ENCODE data around the gene ARHGAP27. TPM values are rescaled to one million over a fixed set of nuclear protein-coding genes. Genes with fewer than 3 reads are reported as not detected.
"Not testable (repeated sequence)": the region's sequence is repeated elsewhere in the genome, so short reads cannot be mapped to it uniquely, and the experiment has no call there.

Gene ARHGAP27
- 100 to 1,000 TPM; 146 to 165 TPM for total RNA-seq
- long read RNA-seq, full-length matches to known transcripts = 40 of 224 reads
- long read RNA-seq, partial matches to known transcripts = 97 of 224 reads
- long read RNA-seq, other reads (novel, unspliced or antisense) = 87 of 224 reads

- DNase-seq = peak; percentile 84
- ATAC-seq = peak; percentile 58
- intact Hi-C loops (cut with DNase I, micrococcal nuclease) = no loop called here
Observed at GRCh38 chr17:45432405-45433158, at the start of gene ARHGAP27. TSS of gene ARHGAP27 (minus strand) at chr17:45432870. CDS start at chr17:45430279, 2,591 bp downstream.

- DNase-seq; intact Hi-C loops (cut with DNase I, micrococcal nuclease); ATAC-seq: not testable (repeated sequence)
Observed at GRCh38 chr17:45482317-45482716, 49.6 kb upstream of the ARHGAP27 start.

- DNase-seq; intact Hi-C loops (cut with DNase I, micrococcal nuclease); ATAC-seq: not testable (repeated sequence)
Observed at GRCh38 chr17:45475436-45475835, 42.8 kb upstream of the ARHGAP27 start.

GRCh38 chr17:45472249-45472648 lies 39.6 kb upstream of the ARHGAP27 start:
- DNase-seq; intact Hi-C loops (cut with DNase I, micrococcal nuclease); ATAC-seq: not testable (repeated sequence)

- DNase-seq; intact Hi-C loops (cut with DNase I, micrococcal nuclease): not testable (repeated sequence)
- ATAC-seq = peak; percentile 65
Observed at GRCh38 chr17:45469204-45469563, 36.5 kb upstream of the ARHGAP27 start.

GRCh38 chr17:45468293-45469203 lies 35.9 kb upstream of the ARHGAP27 start:
- intact Hi-C loops (cut with DNase I, micrococcal nuclease) = not testable (repeated sequence)
- peak in 1 of 2 donors; percentile 27 for DNase-seq
- peak; percentile 79 for ATAC-seq

GRCh38 chr17:45461524-45462327 lies 29.1 kb upstream of the ARHGAP27 start:
- peak; percentile 98 for ATAC-seq
- peak; percentile 57 to 81 for DNase-seq
- intact Hi-C loops (cut with DNase I, micrococcal nuclease) = not testable (repeated sequence)

GRCh38 chr17:45460422-45460821 lies 27.8 kb upstream of the ARHGAP27 start:
- ATAC-seq; DNase-seq; intact Hi-C loops (cut with DNase I, micrococcal nuclease): not testable (repeated sequence)

GRCh38 chr17:45454341-45454740 lies 21.7 kb upstream of the ARHGAP27 start:
- intact Hi-C loops (cut with DNase I, micrococcal nuclease); ATAC-seq; DNase-seq: not testable (repeated sequence)

- intact Hi-C loops (cut with DNase I, micrococcal nuclease); ATAC-seq; DNase-seq: not testable (repeated sequence)
Observed at GRCh38 chr17:45453731-45454130, 21.1 kb upstream of the ARHGAP27 start.

GRCh38 chr17:45453225-45453534 lies 20.5 kb upstream of the ARHGAP27 start:
- DNase-seq; ATAC-seq; intact Hi-C loops (cut with DNase I, micrococcal nuclease): not testable (repeated sequence)

- intact Hi-C loops (cut with DNase I, micrococcal nuclease); ATAC-seq; DNase-seq: not testable (repeated sequence)
Observed at GRCh38 chr17:45452329-45453224, 19.9 kb upstream of the ARHGAP27 start.

- ATAC-seq; intact Hi-C loops (cut with DNase I, micrococcal nuclease); DNase-seq: not testable (repeated sequence)
Observed at GRCh38 chr17:45451660-45452059, 19.0 kb upstream of the ARHGAP27 start.

- intact Hi-C loops (cut with DNase I, micrococcal nuclease) = no loop called here
- DNase-seq = no peak
Observed at GRCh38 chr17:45451131-45451530, 18.5 kb upstream of the ARHGAP27 start.

GRCh38 chr17:45449708-45450329 lies 17.1 kb upstream of the ARHGAP27 start:
- ATAC-seq; intact Hi-C loops (cut with DNase I, micrococcal nuclease); DNase-seq: not testable (repeated sequence)

More at GRCh38 chr17:45451131-45451530, 18.5 kb upstream of the ARHGAP27 start:
- ATAC-seq = no peak

GRCh38 chr17:45449260-45449659 lies 16.6 kb upstream of the ARHGAP27 start:
- intact Hi-C loops (cut with DNase I, micrococcal nuclease); DNase-seq; ATAC-seq: not testable (repeated sequence)

GRCh38 chr17:45448483-45448882 lies 15.8 kb upstream of the ARHGAP27 start:
- DNase-seq; intact Hi-C loops (cut with DNase I, micrococcal nuclease): not testable (repeated sequence)
- peak; percentile 62 for ATAC-seq

Measured in left colon (tissue), 2 donors.